CD4-positive, alpha-beta T cell treated with Interleukin-15 for 4 hours (primary cell): ENCODE results near the gene CTXND1.
A peak's percentile ranks its signal among the peaks of the same experiment; 100 is the strongest.
"Not testable (repeated sequence)": the region's sequence is repeated elsewhere in the genome, so short reads cannot be mapped to it uniquely, and the experiment has no call there.

Experiments used
- DNase-seq: peaks from one replicate; pipeline ENCODE4 v3.0.0-alpha.2; 2020; ENCODE audit warnings: low spot score

The CTXND1 gene

GRCh38 chr15:80159301-80159700, 92.7 kb downstream of the CTXND1 start:
- no peak for DNase-seq

- DNase-seq: no peak
These were observed 94.8 kb downstream of the CTXND1 start for GRCh38 chr15:80157215-80157614.

- no peak for DNase-seq
These were observed 95.8 kb downstream of the CTXND1 start for GRCh38 chr15:80156176-80156720.

- not testable (repeated sequence) for DNase-seq
These were observed 96.4 kb downstream of the CTXND1 start for GRCh38 chr15:80155378-80156175.

- DNase-seq: no peak
These were observed 97.0 kb downstream of the CTXND1 start for GRCh38 chr15:80155001-80155377.

- no peak for DNase-seq
These were observed 97.7 kb downstream of the CTXND1 start for GRCh38 chr15:80154336-80154735.

- no peak for DNase-seq
These were observed 98.1 kb downstream of the CTXND1 start for GRCh38 chr15:80153900-80154299.

GRCh38 chr15:80152896-80153876, 98.8 kb downstream of the CTXND1 start, which contains the start of gene FAH:
FAH (plus strand) TSS chr15:80152999; CDS start chr15:80153055, 56 bp downstream.
- peak; percentile 31 for DNase-seq

GRCh38 chr15:80152180-80152895, 99.7 kb downstream of the CTXND1 start:
- peak; percentile 93 for DNase-seq

- no peak for DNase-seq
These were observed 100.4 kb downstream of the CTXND1 start for GRCh38 chr15:80151576-80151975.

GRCh38 chr15:80151148-80151547, 100.9 kb downstream of the CTXND1 start:
- no peak for DNase-seq
